B cell (primary cell): ENCODE data around the gene TPCN2. TPM values are rescaled to one million over a fixed set of nuclear protein-coding genes. Genes with fewer than 3 reads are reported as not detected.

ENCODE experiments used
- ATAC-seq: fragments of 200-7000 bp; cut with Tn5 transposase; one replicate; pipeline ENCODE4 v1.10.0; 2021; ENCODE audit warnings: low read depth, mild to moderate bottlenecking, moderate number of reproducible peaks, moderate library complexity
- CTCF ChIA-PET: fragments of 350-600 bp; sonication (Branson Sonifier 250); formaldehyde crosslinking; loops from one replicate; lab custom pipeline; 2021; ENCODE audit warnings: antibody characterized with exemption, inconsistent platforms; lab: Charles Lee
- POLR2A ChIA-PET: fragments of 350-600 bp; sonication (Branson Sonifier 250); formaldehyde crosslinking; loops from one replicate; lab custom pipeline; 2021; ENCODE audit warnings: antibody characterized with exemption; lab: Charles Lee
- DNase-seq: peaks from one replicate; pipeline ENCODE4 v3.0.0; 2013
- H2AFZ ChIP-seq: 2 replicates; pipeline ENCODE4 v1.6.1; 2012; ENCODE audit warnings: mild to moderate bottlenecking, low read depth, low read length; ENCODE audit not compliant: insufficient read depth, poor library complexity, severe bottlenecking
- H3K27ac ChIP-seq, 2 donors: 1 replicate in 1 of 2; 2 replicates in 1 of 2; pipeline ENCODE4 v1.5.1; 2012 to 2013; ENCODE audit warnings: low read length in 2 of 2, mild to moderate bottlenecking in 2 of 2, moderate library complexity in 1 of 2
- H3K27me3 ChIP-seq, 4 experiments: fragments of 200-600 bp in 1 of 4; sonication (generic) in 1 of 4; replicated peaks in 1 of 4; 1 replicate in 2 of 4; 2 replicates in 2 of 4; pipeline versions ENCODE4 v1.6.1 to v1.7.0; 2013 to 2016; ENCODE audit warnings: low read length in 3 of 4, mild to moderate bottlenecking in 2 of 4, mixed read lengths in 1 of 4, moderate library complexity in 1 of 4; ENCODE audit not compliant: insufficient read depth in 4 of 4, control insufficient read depth in 3 of 4; ENCODE audit errors: control extremely low read depth in 1 of 4
- H3K36me3 ChIP-seq, 2 experiments: replicated peaks in 1 of 2; 1 replicate in 1 of 2; 2 replicates in 1 of 2; pipeline versions ENCODE4 v1.6.1 to v1.7.1; 2013; ENCODE audit warnings: low read length in 1 of 2; ENCODE audit not compliant: insufficient read depth in 2 of 2, control insufficient read depth in 1 of 2; ENCODE audit errors: control extremely low read depth in 1 of 2, extremely low read depth in 1 of 2
- H3K4me1 ChIP-seq, 2 donors: fragments of 200-600 bp in 1 of 2; sonication (generic) in 1 of 2; 1 replicate in 1 of 2; 2 replicates in 1 of 2; pipeline versions ENCODE4 v1.5.1 to v1.6.1; 2013 to 2017; ENCODE audit warnings: low read length in 2 of 2; ENCODE audit not compliant: control insufficient read depth in 2 of 2, insufficient read depth in 2 of 2
- H3K4me2 ChIP-seq: replicated peaks from 2 replicates; pipeline ENCODE3; 2012; ENCODE audit warnings: mild to moderate bottlenecking, low read depth, low read length; ENCODE audit not compliant: poor library complexity, severe bottlenecking
- H3K4me3 ChIP-seq, 5 experiments: fragments of 200-600 bp in 1 of 5; sonication (generic) in 1 of 5; 1 replicate in 3 of 5; 2 replicates in 2 of 5; pipeline versions ENCODE4 v1.5.1 to v1.7.0; 2011 to 2016; ENCODE audit warnings: low read length in 4 of 5, mild to moderate bottlenecking in 4 of 5, low read depth in 2 of 5, control low read depth in 1 of 5, moderate library complexity in 1 of 5; ENCODE audit not compliant: insufficient read depth in 1 of 5; ENCODE audit errors: control extremely low read depth in 1 of 5, extremely low read depth in 1 of 5
- H3K79me2 ChIP-seq: fragments of 200-600 bp; sonication (generic); one replicate; pipeline ENCODE4 v1.6.0; 2016; ENCODE audit warnings: low read length; ENCODE audit not compliant: control insufficient read depth, insufficient read depth
- H3K9ac ChIP-seq: fragments of 200-600 bp; sonication (generic); 2 replicates; pipeline ENCODE4 v1.6.1; 2017; ENCODE audit warnings: mild to moderate bottlenecking, low read length, moderate library complexity
- H3K9me3 ChIP-seq, 3 donors: one replicate each; pipeline versions ENCODE4 v1.6.1 to v1.7.1; 2013; ENCODE audit warnings: low read length in 2 of 3; ENCODE audit not compliant: control insufficient read depth in 2 of 3, insufficient read depth in 1 of 3; ENCODE audit errors: control extremely low read depth in 1 of 3
- H4K20me1 ChIP-seq: 2 replicates; pipeline ENCODE4 v1.6.0; 2012; ENCODE audit warnings: mild to moderate bottlenecking, low read length; ENCODE audit not compliant: insufficient read depth, control insufficient read depth, poor library complexity, severe bottlenecking
- H3K27ac Mint-ChIP-seq: one replicate; pipeline ENCODE4 v1.8.0; 2021; ENCODE audit warnings: mixed read lengths
- H3K27me3 Mint-ChIP-seq: one replicate; pipeline ENCODE4 v1.8.0; 2021; ENCODE audit warnings: mixed read lengths
- H3K4me1 Mint-ChIP-seq: one replicate; pipeline ENCODE4 v1.8.0; 2021; ENCODE audit warnings: mixed read lengths
- H3K4me3 Mint-ChIP-seq: one replicate; pipeline ENCODE4 v1.8.0; 2021; ENCODE audit warnings: mixed read lengths
- H3K9me3 Mint-ChIP-seq: one replicate; pipeline ENCODE4 v1.8.0; 2022; ENCODE audit warnings: mixed read lengths; ENCODE audit not compliant: insufficient read depth
- EZH2 ChIP-seq: IDR thresholded peaks from 2 replicates; pipeline ENCODE4 v1.6.1; 2012; ENCODE audit warnings: borderline replicate concordance, low read depth, mild to moderate bottlenecking, moderate library complexity, low read length; ENCODE audit not compliant: insufficient read depth, poor library complexity, severe bottlenecking
- WGBS: methylation state at CpG from one replicate; pipeline ENCODE4 v1.1.5; 2013; ENCODE audit warnings: missing lambda C conversion rate; ENCODE audit not compliant: insufficient coverage; 5-methylcytosine and 5-hydroxymethylcytosine counted together
- intact Hi-C: fragments of 100-400 bp; cut with micrococcal nuclease; formaldehyde crosslinking; loops from one replicate; pipeline ENCODE4 v1.10.0; 2022
- polyA plus RNA-seq: library from polyadenylated mRNA; depleted of rRNA; stranded (reverse); fragments of >200 nt; gene quantifications from 2 replicates; pipeline ENCODE4 v1.2.3, GENCODE V29; 2012
- total RNA-seq, 2 donors: library from RNA; stranded (reverse); fragments of 120-200 nt in 1 of 2; gene quantifications; 1 replicate in 1 of 2; 2 replicates in 1 of 2; pipeline versions ENCODE4 v1.2.3 to v1.2.4, GENCODE V29; 2013 to 2022
- TF ChIP-seq, protein P1 (sequence below): fragments of 200-600 bp; IDR thresholded peaks from one replicate; pipeline ENCODE4 v1.8.0; 2022; ENCODE audit warnings: antibody characterized with exemption, mild to moderate bottlenecking

TPCN2 gene
- total and polyA plus RNA-seq, 2 donors (not counting 1 experiment from before 2014, with no cell fraction given), result 16.8 to 71.4 TPM

DNA sequence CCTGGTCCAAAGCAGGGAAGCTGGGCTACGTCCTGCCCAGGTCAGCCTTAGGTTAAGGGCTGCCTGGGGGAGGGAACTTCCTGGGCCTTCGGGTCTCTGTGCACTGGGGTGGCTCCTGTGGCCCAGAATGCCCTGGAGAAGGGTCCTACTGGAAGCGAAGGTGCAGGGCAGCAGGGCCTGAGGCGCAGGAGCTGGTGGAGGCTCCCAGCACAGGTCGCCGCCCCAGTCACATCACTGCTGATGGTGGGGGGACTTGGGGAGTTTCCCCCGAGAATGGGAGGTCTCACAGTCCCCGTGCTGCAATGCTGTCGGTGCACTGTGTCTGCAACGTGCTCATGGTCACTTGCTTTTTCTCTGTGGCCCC is 106.2 kb downstream of the TPCN2 start:
- ATAC-seq (no peak), DNase-seq (no peak)
- Mint-ChIP-seq H3K27me3 (peaks cover 8% of the 10 kb centered on the region), H3K4me1 (peaks cover 10% of the 10 kb centered on the region), H3K27ac (no peak overlapping the region), H3K4me3 (no peak overlapping the region), H3K9me3 (peaks cover 3% of the 10 kb centered on the region)
- Histone ChIP-seq H4K20me1 (no peaks in the 10 kb centered on the region), H3K27me3 (peaks cover 0 to 13% (median 0%) of the 10 kb centered on the region in 4 experiments), H3K4me3 (no peak overlapping the region), H3K36me3 (no peaks in the 10 kb centered on the region), H3K27ac (no peak overlapping the region), H3K9me3 (no peaks in the 10 kb centered on the region), H2AFZ (no peak overlapping the region), H3K79me2 (no peaks in the 10 kb centered on the region), H3K4me1 (peaks cover 0 to 3% of the 10 kb centered on the region in 2 donors), H3K9ac (no peak overlapping the region), H3K4me2 (no peak overlapping the region)
- TF ChIP-seq EZH2, result no peak
- TF ChIP-seq, protein P1, sequence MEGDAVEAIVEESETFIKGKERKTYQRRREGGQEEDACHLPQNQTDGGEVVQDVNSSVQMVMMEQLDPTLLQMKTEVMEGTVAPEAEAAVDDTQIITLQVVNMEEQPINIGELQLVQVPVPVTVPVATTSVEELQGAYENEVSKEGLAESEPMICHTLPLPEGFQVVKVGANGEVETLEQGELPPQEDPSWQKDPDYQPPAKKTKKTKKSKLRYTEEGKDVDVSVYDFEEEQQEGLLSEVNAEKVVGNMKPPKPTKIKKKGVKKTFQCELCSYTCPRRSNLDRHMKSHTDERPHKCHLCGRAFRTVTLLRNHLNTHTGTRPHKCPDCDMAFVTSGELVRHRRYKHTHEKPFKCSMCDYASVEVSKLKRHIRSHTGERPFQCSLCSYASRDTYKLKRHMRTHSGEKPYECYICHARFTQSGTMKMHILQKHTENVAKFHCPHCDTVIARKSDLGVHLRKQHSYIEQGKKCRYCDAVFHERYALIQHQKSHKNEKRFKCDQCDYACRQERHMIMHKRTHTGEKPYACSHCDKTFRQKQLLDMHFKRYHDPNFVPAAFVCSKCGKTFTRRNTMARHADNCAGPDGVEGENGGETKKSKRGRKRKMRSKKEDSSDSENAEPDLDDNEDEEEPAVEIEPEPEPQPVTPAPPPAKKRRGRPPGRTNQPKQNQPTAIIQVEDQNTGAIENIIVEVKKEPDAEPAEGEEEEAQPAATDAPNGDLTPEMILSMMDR, result no peak
- ChIA-PET POLR2A (no interaction called here), CTCF (no interaction called here)
- intact Hi-C loops, result no loop called here
- 84% methylated on average over 10 of the region's 10 CpGs for WGBS

DNA sequence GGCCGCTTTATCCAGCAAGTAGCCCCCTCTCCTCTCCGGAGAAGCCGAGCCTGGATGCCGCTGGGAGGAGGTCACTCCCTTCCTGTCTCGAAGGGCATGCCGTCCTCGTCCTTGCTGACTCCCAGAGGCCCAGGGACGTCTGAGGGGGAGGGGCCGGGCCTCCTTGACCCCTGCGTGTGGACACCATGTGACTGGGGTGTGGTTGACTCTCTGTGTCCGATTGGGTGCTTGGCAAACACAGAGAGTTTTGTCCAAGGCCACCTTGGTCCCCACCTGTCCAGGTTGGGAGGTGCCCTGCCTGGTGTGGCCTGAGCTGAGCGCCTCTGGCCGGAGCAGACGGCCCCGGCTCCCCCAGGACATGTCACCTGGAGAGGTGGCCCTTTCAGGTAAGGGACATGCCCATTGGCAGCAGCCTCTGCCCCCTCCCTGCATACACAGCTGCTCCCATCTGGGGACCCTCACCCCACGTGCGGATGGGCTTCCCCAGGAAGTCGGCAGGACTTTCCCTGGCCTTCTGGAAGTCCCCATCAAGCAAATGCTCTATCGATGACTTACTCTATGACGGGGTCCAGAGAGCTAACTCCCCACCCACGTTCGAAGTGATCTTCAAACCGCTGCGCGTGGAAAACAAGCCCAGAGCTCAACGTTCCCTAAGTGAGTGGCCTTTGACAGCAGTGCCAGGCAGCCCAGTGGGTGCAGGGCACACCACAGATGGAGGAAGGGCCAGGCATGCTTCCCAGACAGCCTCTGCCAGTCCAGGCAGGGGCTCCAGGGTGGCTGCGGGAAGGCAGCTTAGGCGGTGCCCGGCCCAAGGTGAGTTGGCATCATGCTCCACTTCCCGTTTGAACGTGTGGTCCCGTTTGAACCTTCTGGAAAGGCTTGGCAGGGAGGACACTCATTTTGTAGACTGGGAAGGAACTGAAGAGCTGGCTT is 106.8 kb downstream of the TPCN2 start, which contains the start of gene SMIM38:
TSS of gene SMIM38 (plus strand) at position 634 of the 933 bp plus-strand sequence. CDS start 1,912 bp downstream, outside the sequence.
- ChIA-PET POLR2A (no interaction called here), CTCF (no interaction called here)
- Histone ChIP-seq H4K20me1 (no peaks in the 10 kb centered on the region), H2AFZ (no peak within 1 kb of the TSS), H3K27ac (no peak within 1 kb of the TSS), H3K27me3 (peaks cover 0 to 13% (median 0%) of the 10 kb centered on the region in 4 experiments), H3K79me2 (no peaks in the 10 kb centered on the region), H3K9ac (no peak within 1 kb of the TSS), H3K36me3 (no peaks in the 10 kb centered on the region), H3K9me3 (no peaks in the 10 kb centered on the region), H3K4me2 (no peak within 1 kb of the TSS), H3K4me3 (no peak within 1 kb of the TSS), H3K4me1 (peaks cover 0 to 3% of the 10 kb centered on the region in 2 donors)
- ATAC-seq, result no peak
- peak within 1 kb of the TSS; percentile 37 for H3K27ac Mint-ChIP-seq
- TF ChIP-seq, protein P1, result no peak
- no peak for TF ChIP-seq EZH2
- H3K4me3 Mint-ChIP-seq, result peak within 1 kb of the TSS; percentile 30
- intact Hi-C loops, result no loop called here
- peaks cover 10% of the 10 kb centered on the region for H3K4me1 Mint-ChIP-seq
- 68% methylated on average over 32 of the region's 32 CpGs for WGBS
- peaks cover 8% of the 10 kb centered on the region for H3K27me3 Mint-ChIP-seq
- peak; percentile 15 for DNase-seq
- H3K9me3 Mint-ChIP-seq, result no peaks in the 10 kb centered on the region
